ENCODE results near the gene SMG6. TPM values are rescaled to one million over a fixed set of nuclear protein-coding genes. Genes with fewer than 3 reads are reported as not detected.

Gene SMG6
- total and polyA plus RNA-seq, 2 of the 4 experiments (the other 2 are of a cell fraction), result 16.3 to 30.3 TPM

DNA sequence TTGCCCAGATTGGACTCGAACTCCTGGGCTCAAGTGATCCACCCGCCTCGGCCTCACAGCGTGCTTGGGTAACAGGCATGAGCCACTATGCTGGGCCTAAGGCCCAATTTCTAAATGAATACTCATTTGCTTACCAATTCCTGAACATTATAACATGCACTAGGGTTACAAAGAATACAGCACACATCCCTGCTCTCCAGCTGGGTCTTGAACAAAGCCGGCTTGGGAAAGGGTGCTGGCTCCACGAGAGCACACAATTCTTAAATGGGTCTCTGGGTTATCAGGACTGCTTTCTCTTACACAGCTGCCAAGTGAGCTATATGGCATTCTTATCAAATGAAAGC is 190.3 kb downstream of the SMG6 start:
- 0 out of 2 replicates have a peak overlapping the region, but pooled peaks have one; percentile 26 for H2BK20ac ChIP-seq (ENCODE audit: low read depth, low read length)
- no peak overlapping the region for H2AK9ac ChIP-seq (replicated peaks; ENCODE audit: low read depth, low read length, poor library complexity)
- H3K79me1 ChIP-seq (ENCODE audit: low read depth in 1 of 2, low read length in 2 of 2), result peaks cover 16 to 38% of the 10 kb centered on the region in 2 experiments
- no peak overlapping the region for H3K27ac ChIP-seq (ENCODE audit: insufficient read depth, low read length)
- ATAC-seq (ENCODE audit: low read depth) (peak; percentile 19), DNase-seq (peak; percentile 47)
- H3K27me3 ChIP-seq (ENCODE audit: control insufficient read depth, insufficient read depth, low read length), result no peaks in the 10 kb centered on the region
- no peak for TF ChIP-seq MXI1 (IDR thresholded peaks at IDR 0.05; ENCODE audit: borderline replicate concordance, low read depth, low read length)
- TF ChIP-seq POLR2A (IDR thresholded peaks at IDR 0.05; ENCODE audit: low read depth, low read length), result no peak
- no peak for TF ChIP-seq MAFK (IDR thresholded peaks at IDR 0.05; ENCODE audit: low read depth, low read length)
- TF ChIP-seq, protein P1, sequence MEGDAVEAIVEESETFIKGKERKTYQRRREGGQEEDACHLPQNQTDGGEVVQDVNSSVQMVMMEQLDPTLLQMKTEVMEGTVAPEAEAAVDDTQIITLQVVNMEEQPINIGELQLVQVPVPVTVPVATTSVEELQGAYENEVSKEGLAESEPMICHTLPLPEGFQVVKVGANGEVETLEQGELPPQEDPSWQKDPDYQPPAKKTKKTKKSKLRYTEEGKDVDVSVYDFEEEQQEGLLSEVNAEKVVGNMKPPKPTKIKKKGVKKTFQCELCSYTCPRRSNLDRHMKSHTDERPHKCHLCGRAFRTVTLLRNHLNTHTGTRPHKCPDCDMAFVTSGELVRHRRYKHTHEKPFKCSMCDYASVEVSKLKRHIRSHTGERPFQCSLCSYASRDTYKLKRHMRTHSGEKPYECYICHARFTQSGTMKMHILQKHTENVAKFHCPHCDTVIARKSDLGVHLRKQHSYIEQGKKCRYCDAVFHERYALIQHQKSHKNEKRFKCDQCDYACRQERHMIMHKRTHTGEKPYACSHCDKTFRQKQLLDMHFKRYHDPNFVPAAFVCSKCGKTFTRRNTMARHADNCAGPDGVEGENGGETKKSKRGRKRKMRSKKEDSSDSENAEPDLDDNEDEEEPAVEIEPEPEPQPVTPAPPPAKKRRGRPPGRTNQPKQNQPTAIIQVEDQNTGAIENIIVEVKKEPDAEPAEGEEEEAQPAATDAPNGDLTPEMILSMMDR (conservative IDR thresholded peaks at IDR 0.05; ENCODE audit: low read depth, low read length), result no peak
- no peak for TF ChIP-seq CEBPB (IDR thresholded peaks at IDR 0.05; ENCODE audit: low read depth, low read length)
- TF ChIP-seq, protein P2, sequence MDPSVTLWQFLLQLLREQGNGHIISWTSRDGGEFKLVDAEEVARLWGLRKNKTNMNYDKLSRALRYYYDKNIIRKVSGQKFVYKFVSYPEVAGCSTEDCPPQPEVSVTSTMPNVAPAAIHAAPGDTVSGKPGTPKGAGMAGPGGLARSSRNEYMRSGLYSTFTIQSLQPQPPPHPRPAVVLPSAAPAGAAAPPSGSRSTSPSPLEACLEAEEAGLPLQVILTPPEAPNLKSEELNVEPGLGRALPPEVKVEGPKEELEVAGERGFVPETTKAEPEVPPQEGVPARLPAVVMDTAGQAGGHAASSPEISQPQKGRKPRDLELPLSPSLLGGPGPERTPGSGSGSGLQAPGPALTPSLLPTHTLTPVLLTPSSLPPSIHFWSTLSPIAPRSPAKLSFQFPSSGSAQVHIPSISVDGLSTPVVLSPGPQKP (IDR thresholded peaks at IDR 0.05; ENCODE audit: borderline replicate concordance, low read depth, low read length), result no peak
- no peak for TF ChIP-seq CHD1 (IDR thresholded peaks at IDR 0.05; ENCODE audit: low read depth, low read length)
- TF ChIP-seq FOS (IDR thresholded peaks at IDR 0.05; ENCODE audit: low read depth, low read length), result no peak
- TF ChIP-seq RAD21 (IDR thresholded peaks at IDR 0.05; ENCODE audit: low read length), result no peak
- no peak for TF ChIP-seq RFX5 (IDR thresholded peaks at IDR 0.05; ENCODE audit: low read depth, low read length)
- H3K18ac ChIP-seq (ENCODE audit: low read depth, low read length), result no peak overlapping the region
- H2BK15ac ChIP-seq (ENCODE audit: low read depth, low read length), result peak overlapping the region; percentile 15; the same call in 1 of the 3 replicates
- no peak overlapping the region for H4K5ac ChIP-seq (ENCODE audit: low read depth, low read length)
- H2AFZ ChIP-seq (replicated peaks; ENCODE audit: low read length, poor library complexity), result no peak overlapping the region
- H3K36me3 ChIP-seq (ENCODE audit: control insufficient read depth, insufficient read depth, low read length), result no peaks in the 10 kb centered on the region
- ChIA-PET CTCF (interaction anchor here (1.7 kb wide), 1 partner anchor 131 kb away, joined by 5 read pairs; no protein-coding TSS in a partner anchor), POLR2A (ENCODE audit: unreplicated experiment) (no interaction called here)
- peaks cover 5% of the 10 kb centered on the region for H3K9me1 ChIP-seq (ENCODE audit: insufficient read depth, low read length)
- no peak overlapping the region for H3K9ac ChIP-seq (ENCODE audit: low read depth, low read length)
- H3K4me2 ChIP-seq (ENCODE audit: low read depth, low read length), result no peak overlapping the region
- 0 out of 2 replicates have a peak overlapping the region, but pooled peaks have one; percentile 2 for H4K91ac ChIP-seq (ENCODE audit: insufficient read depth, low read depth, low read length)
- WGBS, 2 experiments (ENCODE audit: extremely low coverage in 2 of 2, insufficient read length in 1 of 2), result 90% methylated on average over 2 of the region's 6 CpGs; no CpG with 5 or more reads in 1 of the 2 experiments
- H3K56ac ChIP-seq (ENCODE audit: extremely low read depth, insufficient read depth, low read length), result no peak overlapping the region
- dilution Hi-C loops (cut with HindIII; ENCODE audit: low sequenced_read_pairs, unreplicated experiment) (no loop called here), in situ Hi-C loops (cut with MboI; ENCODE audit: low sequenced_read_pairs) (no loop called here), intact Hi-C loops (cut with micrococcal nuclease) (loop anchor here (5.0 kb wide), 1 partner anchor 129 kb away; no protein-coding TSS in a partner anchor)
- peak overlapping the region in 1 of 2 experiments; percentile 51; a peak in 1 of 4 replicates for H4K8ac ChIP-seq (ENCODE audit: low read depth in 2 of 2, low read length in 2 of 2)
- peak overlapping the region; percentile 46 for H2BK5ac ChIP-seq (ENCODE audit: low read depth, low read length, poor library complexity, severe bottlenecking)
- H2BK120ac ChIP-seq (ENCODE audit: low read depth, low read length), result peak overlapping the region; percentile 23; the same call in 1 of the 2 replicates
- H3K23ac ChIP-seq (ENCODE audit: low read depth, low read length), result no peak overlapping the region
- H3K14ac ChIP-seq (replicated peaks; ENCODE audit: low read depth, low read length), result peak overlapping the region; percentile 61
- no peak overlapping the region for H3K4me3 ChIP-seq (ENCODE audit: insufficient read depth, low read depth, low read length)
- no peaks in the 10 kb centered on the region; the same call in 1 of the 2 replicates for H4K20me1 ChIP-seq (ENCODE audit: insufficient read depth, low read length)
- BruUV-seq (replicated peaks), result no TSS peak
- no peaks in the 10 kb centered on the region for H3K9me3 ChIP-seq (ENCODE audit: control insufficient read depth, insufficient read depth, low read length)
- H3K4ac ChIP-seq (ENCODE audit: low read depth, low read length), result peak overlapping the region; percentile 18; the same call in 1 of the 2 replicates
- H2AK5ac ChIP-seq (ENCODE audit: low read depth, low read length), result peak overlapping the region; percentile 23; the same call in 1 of the 2 replicates
- peaks cover 10% of the 10 kb centered on the region for H3K4me1 ChIP-seq (ENCODE audit: control insufficient read depth, insufficient read depth, low read length)
